GM18873 (cell line): Measurements from ENCODE around the gene ADAMTS12.

Experiments
- ATAC-seq: cut with Tn5 transposase; IDR thresholded peaks from one replicate; pipeline ENCODE4 v1.9.1; 2021; ENCODE audit warnings: mild to moderate bottlenecking, moderate library complexity, moderate number of reproducible peaks; ENCODE audit not compliant: unreplicated experiment, low FRiP score

ADAMTS12 gene

DNA sequence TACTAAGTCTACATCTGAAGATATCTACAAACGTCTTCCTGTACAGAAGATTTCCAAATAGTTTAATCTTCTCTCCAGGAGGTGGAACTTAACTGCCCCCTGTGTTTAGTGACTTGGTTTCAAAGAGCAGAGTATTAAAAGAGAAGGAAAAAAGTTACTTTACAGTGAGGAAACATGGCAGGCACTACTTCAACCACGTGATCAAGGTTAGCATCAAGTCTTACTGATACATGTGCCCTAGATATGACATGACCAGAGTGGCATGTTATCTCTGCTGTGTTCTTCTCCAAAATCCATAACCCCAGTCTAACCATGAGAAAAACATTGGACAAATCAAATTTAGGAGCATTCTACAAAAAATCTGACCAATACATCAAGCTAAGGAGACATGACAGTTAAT is 125.8 kb downstream of the ADAMTS12 start:
- ATAC-seq, result no peak

DNA sequence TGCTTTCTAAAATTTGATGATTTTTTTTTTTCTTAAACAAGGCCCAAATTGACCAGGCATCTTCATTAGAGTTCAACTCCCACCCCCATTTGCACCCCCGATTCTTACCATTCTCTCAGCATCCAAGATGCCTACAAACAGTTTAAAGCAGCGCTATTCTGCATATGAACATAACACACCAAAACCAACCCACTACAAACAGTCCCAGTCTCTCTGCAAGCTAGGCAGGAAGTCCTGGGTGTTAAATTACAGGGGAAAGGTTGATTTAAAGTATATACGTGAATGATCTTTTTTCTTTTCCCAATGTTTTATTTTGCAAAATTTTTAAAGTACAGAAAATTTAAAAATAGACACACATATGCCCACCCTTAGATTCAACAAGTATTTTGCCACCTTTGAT is 127.0 kb downstream of the ADAMTS12 start:
- ATAC-seq, result no peak

DNA sequence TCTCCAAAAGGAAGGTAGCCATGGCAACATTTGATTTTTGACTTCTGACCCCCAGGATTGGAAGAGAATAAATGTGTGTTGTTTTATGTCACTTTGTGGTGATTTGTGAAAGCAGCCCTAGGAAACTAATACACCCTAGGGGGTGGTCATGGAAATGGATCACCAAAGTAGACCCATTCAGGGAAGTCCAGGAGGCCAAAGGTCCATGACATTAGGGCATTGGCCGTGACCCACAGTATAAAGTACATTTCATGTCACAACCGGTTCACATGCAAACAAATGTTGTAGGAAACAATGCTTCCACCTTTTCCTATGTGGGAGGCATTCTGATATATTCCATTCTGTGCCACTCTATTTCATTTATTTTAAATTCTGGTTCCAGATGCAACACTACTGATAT is 128.4 kb downstream of the ADAMTS12 start:
- no peak for ATAC-seq

DNA sequence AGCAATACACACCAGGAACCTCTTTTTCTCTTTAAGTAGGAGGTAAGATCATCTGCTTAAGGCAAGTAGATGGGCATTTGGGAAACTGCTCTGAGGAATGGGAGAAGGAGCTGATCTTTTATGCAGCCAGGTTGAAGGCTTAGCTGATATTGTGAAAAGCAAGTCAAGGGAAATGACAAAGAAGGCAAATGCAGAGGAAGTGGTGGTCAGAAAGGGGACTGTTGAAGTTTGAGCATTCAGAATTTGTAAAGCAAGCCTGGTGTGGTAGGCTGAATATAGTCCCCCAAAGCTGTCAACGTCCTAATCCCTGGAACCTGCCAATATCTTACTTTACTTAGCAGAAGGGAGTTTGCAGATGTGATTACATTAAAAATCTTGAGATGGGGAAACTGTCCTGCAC is 128.9 kb downstream of the ADAMTS12 start:
- ATAC-seq, result no peak

DNA sequence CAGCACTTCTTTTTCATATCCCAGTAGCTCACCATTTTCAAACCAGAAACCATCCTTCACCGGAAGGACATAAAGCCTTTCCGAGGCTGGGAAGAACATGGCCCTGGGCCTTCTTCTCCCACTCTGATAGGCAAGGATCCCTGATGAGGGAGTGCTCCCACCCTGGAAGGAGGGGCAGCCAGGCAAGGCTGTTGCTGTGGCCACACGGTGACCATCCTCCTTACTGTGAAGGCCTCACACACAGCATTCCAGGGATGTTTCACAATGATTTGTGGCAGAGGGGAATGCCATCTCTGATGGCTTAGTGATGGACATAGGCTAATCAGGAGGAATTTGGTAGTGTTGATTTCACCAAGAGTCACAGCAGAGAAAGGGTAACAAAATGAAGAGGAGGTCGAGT is 130.7 kb downstream of the ADAMTS12 start:
- no peak for ATAC-seq

DNA sequence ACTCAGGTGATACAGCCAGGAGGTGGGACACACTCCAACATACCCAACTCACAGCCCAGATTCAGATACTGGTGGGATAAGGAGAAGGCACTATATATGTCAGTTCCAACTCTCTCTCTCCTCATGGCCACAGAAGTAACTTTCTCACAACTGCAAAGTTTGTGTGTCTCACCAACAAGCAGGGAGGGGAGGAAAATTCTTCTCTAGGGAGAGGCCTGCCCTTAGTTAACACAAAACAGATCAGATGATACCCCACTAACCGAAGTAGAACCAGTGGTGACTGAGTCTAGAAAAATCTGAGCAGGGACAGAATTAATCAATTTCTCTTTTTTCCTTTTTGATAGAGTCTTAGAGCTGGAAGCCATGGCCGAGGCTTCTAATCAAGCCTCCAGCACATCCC is 133.1 kb downstream of the ADAMTS12 start:
- ATAC-seq, result no peak

DNA sequence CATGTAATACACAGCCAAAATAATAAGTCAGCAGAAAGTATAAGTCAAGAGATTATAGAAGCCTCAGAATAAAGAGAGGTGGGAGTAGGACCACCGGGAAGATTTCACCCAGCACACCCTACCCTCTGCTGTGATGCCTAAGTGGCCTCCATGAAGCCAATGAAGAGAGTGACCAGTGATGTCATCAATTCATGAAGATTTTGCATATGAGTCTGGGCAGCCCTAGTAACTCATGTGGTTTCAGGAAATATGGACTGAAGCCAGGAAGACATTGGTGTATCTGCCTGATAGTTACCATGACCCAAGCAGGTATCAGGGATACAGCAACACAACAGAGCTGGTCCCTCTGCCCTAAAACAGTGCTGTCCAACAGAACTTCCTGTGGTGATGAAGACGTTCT is 135.3 kb downstream of the ADAMTS12 start:
- no peak for ATAC-seq

DNA sequence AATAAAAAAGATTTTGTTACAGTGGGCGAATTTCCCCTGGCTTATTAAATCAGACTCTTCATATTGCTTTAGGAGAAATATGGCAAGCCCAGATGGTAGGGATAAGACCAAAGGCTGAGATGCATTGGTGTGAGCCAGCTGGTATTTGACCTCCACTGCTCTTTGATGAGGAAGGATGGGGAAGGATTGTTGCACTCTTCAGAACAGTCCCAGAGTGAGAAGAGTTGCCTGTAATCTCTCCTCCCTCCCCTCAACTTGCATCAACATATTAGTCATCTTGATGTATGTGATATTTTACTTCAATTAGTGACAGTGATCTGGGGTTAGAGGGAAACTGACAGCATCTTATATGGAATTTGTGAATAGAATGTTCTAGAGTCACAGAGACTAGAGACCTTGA is 136.6 kb downstream of the ADAMTS12 start:
- ATAC-seq, result no peak

DNA sequence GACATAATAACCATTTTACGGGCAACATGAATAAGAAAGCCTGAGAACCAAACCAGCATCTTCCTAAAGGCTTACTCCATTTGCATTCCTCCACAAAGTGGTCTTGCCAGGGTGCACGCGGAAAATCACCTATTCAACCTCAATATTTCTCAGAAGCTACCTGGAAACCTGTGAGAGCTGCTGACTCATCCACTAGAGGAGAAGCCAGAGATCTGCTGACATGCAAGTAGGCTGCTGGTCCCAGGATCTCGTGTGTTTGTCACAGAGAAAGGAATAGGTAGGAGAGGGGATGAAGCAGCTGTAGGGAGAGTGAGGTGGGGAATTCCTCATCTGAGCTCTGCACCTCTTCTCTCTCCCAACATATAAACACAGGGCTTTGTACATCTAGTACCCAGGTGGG is 138.1 kb downstream of the ADAMTS12 start:
- ATAC-seq, result no peak

DNA sequence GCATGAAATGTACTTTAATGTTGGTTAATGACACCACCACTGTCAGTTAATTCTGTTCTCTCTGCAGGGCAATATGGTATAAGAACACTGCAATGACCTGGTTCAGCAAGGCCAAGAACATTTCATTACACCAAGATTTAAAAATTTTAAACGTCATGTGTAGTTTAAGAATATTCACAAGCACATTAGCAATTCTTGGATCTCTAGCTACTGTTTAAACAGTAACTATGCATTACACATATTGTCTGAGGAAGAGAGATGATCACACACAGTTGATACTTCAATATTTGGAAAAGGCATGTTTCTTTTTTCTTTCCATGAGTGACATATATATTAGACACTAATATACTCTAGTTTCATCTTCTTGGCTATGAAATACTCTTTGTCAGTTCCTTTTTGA is 143.0 kb downstream of the ADAMTS12 start:
- ATAC-seq, result no peak

DNA sequence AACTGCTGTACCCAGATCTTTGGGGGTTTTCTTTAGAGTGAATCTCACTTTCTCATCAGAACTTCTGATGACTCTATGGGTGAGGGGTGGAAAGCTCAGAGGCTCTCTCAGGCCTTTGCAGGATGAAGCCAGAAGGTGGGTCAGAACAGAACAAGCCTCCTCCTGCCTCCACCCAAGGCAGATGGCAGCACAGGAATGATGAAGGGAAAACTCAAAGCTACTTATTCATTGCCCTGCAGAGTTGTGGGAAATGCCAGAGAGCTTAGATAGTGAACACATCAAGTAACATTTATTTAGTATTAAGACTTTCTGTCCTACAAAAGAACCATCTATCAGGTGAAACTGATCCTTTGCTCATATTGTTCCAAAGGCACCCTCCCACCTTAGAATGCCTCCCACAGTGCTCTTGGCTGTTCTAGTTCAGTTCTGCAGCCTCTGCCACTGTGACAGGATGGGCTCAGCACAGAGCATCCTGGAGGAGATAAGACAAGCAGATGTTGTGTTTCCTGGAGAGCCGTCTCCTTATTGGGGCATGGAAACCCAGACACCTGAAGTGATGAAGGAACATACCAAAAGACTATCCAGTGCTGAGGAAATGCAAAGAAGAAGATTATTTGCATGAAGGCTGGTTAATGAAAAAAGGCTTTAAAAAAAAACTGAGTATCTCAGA is 146.6 kb downstream of the ADAMTS12 start:
- ATAC-seq, result no peak

DNA sequence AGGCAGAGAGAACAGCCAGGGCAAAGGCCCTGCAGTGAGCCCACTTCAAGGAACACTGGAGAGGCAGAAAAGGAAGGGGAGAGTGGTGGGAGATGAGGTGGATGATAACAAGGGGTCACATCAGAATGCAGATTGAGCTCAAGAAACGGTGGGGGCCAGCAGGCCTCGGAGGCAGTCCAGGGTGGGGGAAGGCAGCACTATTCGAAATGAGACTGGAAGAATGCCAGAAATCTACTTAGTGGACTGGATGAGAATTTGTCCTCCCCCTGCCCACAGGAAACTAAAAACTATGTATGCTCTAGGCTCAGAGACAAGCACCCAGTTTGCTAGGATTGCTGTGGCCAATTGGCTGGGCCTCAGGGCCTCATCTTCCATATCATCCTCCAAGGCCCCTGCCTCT is 148.7 kb downstream of the ADAMTS12 start:
- no peak for ATAC-seq

DNA sequence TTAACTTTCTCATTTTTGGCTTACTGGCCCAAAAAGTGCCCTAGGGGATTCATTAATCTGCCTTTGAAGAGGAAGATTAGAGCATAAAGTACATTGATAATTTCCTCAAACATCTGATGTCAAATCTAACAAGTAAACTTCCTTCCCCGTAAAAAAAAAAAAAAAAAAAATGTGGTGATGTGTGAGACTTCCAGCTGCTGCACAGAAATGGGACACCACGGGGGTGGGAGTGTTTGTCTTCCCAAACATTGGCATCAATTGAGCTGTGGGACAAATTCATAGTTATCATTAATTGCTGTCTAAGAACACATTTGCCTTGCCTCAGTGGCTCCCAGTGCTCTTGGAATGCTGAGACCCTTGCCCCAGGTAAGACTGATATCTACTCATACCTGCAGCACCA is 149.6 kb downstream of the ADAMTS12 start:
- no peak for ATAC-seq

DNA sequence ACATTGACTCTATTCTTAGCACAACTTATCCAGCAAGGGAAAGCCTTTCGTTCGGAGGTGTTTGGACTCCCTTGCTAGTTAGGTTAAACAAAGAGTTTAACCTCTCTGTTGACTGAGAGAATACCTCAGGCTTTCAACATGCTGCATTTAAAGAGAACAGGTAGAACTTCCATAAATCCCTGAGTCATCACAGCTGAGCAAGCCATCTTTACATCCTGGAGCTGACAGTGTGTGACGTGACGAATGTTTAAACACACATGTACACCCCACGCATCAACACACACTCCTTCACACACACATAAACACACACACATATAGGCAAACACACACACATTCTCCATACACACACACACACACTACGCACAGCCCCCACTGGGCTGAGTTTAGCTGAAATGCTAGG is 152.8 kb downstream of the ADAMTS12 start:
- ATAC-seq, result no peak

DNA sequence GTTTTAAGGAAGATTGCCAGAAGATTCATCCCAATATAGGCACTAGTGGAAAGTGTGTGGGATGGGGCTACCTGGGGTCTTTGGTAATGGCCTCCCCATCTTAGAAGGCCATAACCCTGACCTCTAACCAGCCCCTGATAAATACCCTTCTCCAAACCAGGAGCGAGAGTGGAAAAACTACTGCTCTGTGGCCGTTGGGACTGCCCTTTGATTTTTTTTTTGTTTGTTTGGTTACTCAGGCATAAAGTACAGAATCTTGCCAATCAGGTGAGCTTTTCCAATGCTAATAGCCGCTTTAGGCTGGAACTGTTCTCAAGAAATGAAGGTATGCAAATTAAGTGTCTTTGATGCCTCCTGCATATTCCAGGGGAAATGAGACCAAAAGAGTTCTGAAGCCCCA is 153.7 kb downstream of the ADAMTS12 start:
- ATAC-seq, result no peak

DNA sequence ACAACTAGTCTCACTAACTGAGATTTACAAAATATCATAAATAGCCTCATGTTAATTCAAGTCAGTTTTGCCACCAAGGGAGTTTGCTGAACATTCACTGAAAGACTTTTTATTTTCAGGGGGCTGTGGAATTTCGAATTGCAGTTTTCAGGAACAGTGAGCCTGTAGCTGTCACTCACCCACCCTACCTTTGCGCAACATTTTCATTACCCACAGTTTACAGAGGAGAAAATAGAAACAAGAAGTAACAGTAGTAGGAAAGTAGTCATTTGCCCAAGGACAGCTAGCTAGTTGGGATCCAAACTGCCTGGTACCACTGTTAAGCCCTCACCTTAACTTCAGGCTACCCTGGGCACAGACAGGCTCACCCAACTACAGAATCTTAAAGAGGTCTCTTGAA is 154.1 kb downstream of the ADAMTS12 start:
- no peak for ATAC-seq

DNA sequence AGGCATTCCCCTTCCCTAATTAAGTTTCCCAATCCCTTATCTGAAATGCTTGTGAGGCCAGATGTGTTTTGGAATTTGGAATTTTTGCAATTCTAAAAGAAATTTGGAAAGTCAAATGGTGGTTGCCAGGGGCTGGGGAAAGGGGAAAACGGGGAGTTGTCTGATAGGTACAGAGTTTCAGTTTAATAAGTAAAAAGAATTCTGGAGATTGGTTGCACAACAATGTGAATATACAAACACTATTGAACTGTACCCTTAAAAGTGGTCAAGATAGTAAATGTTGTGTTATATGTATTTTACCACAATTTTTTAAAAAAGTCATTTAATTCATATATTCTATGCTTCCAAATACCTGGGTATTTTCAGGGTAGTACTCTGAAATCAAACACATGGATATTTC is 154.5 kb downstream of the ADAMTS12 start:
- ATAC-seq, result no peak

DNA sequence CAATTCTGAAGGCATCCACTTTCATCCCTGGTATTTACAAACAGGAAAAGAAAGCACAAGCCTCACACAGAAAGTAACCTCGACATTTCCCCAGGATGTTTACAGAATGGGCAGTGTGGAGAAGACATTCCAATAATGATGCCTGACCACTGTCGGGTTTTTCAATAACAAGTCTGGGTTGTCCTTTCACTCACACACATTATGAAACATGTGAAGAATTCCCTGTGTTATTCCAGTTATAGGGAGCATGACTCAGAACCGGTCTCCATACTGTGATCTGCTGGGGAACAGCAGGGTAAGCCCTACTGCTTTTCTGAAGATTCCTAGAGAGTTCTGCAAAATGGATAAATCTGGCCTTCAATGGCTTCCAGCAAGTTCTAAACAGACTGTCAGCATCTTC is 155.3 kb downstream of the ADAMTS12 start:
- no peak for ATAC-seq

DNA sequence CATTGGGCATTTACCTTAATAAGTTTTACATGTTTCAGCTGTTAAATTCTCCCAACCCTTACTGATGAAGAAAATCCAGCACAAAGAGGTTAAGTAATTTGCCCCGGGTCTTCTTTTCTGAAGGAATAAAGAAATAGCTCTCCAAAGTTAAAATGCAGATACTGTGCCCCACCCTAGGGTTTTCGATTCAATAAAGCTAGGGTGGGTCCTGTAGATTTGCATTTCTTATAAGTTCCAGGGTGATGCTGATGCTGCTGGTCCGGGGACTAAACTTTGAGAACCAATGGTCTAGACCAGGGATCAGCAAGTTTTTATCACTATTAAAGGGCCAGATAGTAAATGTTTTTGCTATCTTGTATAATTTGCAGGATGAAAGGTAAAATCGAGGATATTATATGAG is 156.7 kb downstream of the ADAMTS12 start:
- ATAC-seq, result no peak

DNA sequence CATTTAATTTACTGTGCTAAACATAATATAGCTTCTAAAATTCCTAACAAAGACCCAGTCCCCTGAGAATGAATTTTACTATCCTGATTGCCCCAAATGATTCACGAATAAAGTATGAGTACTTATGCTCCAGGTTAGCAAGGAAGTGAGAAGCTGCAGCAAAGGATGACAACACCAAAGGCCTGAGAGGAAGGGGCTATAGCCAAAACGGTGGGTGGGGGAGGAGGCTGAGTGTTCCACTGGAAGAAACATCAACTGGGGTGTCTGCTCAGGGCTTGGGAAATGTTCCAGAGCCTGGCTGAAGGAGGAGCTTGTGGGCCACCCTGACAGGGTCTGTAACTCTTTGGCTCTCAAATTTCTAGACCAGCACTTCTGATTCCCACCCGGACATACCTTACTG is 157.3 kb downstream of the ADAMTS12 start:
- no peak for ATAC-seq

DNA sequence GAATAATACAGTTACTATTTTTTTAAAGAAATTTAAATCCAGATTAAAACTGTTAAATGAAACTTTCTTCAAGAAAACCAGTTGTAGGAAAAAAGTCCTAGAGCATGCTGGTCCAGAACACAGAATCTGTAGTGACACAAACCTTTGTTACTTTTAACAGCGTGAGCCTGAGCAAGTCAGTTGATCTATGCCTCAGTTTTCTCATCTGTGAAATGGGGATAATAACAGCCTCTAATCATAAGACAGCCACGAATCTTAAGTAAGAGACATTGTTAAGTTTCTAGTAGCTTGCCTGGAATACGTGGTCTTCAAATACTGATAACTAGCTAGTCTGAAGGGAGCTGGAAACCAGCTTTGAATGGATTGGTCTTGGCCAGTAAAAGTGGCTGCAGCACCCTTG is 158.6 kb downstream of the ADAMTS12 start:
- ATAC-seq, result no peak

DNA sequence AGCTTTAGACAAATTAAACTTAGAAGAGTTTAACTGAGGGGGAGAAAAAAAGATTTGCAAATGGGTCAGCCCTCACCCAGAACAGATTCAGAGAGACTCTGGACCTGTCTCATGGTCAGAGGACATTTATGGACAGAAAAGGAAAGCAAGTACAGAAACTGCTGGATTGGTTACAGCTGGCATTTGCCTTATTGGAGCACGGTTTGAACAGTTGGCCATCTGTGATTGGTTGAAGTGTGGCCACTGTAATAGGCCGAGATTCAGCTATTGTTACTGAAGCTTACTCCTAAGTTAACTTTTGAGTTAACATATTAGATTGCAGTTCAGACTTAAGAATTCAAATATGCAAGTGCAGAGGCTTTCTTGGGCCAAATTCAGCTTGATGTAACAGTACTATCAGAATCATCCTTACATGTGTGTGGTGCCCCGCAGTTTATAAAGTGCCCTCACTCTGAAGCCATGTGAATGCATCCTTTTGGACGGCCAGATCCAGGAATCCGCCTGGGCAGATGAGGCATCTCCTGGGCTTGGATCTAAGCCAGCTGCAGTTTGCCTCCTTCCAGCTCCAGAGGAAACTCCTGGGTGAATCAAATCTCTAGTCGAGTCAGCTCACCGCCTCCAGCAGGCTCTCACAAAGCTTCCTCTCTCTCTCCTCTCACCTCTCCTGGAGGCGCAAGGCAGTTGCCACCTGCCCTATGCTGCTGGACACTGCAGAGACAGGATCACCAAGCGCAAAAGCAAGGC is 165.2 kb downstream of the ADAMTS12 start:
- ATAC-seq, result no peak
